ENCODE measurements around the gene SPOPL.

Gene SPOPL

GRCh38 chr2:138601458-138602165 is 100.0 kb downstream of the SPOPL start:
- DNase-seq (ENCODE audit: low spot score), result no peak

DNA sequence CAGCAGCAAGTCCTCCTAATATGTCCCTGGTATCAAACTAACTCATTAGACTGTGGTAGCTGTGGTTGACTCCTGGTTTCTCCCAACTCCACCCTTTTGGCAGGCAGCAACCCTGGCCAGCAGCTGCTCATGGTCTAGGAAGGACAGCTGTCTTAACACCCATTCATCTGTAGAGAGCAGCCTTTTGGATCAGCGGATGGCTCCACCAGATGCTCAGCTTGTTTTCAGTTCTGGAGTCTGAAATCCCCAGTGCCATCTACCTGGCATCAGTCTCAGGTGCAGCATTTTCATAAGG is 100.5 kb downstream of the SPOPL start:
- DNase-seq (ENCODE audit: low spot score), result no peak

GRCh38 chr2:138607746-138608145 is 106.2 kb downstream of the SPOPL start:
- no peak for DNase-seq (ENCODE audit: low spot score)

DNA sequence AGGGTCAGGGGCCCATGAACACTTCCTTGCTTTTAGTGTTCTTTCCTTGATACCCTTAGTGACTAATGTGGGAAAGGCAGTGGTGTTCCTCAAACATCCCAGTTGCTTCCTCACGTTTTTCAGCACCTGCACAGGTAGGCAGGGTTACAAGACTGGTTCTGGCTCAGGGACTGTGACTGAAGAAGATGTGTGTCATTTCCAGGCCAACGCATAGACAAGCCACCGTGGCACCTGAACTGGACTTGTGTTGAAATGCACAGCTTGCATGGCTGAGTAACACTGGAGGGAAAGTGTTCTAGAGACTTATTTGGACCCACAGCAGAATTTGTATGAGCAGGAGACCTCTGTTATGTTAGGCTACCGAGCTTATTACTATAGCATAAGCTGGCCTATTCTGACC is 107.9 kb downstream of the SPOPL start:
- DNase-seq (ENCODE audit: low spot score), result no peak

- DNase-seq (ENCODE audit: low spot score), result no peak
These were observed 108.8 kb downstream of the SPOPL start for GRCh38 chr2:138610201-138610953.

DNA sequence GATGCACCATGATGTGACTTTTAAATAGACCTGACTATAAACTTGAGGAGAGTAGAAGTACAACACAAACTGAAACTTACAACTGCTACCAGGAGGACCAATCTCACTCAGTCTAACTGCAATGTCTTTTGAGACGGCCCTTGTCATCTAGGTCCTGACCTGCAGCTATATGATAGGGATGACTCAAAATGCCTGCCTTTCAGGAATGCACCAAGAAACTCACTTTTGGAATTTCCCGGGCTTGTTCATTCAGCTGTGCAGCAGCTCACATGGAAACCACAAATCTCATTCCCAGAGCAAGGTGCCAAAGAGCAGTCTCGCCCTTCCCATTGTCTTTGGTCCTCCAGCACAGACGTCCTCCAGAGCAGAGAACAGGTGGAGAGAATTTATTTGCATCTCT is 113.7 kb downstream of the SPOPL start:
- DNase-seq (ENCODE audit: low spot score), result peak; percentile 8

- no peak for DNase-seq (ENCODE audit: low spot score)
These were observed 115.5 kb downstream of the SPOPL start for GRCh38 chr2:138617026-138617425.

- no peak for DNase-seq (ENCODE audit: low spot score)
These were observed 117.4 kb downstream of the SPOPL start for GRCh38 chr2:138618971-138619370.

GRCh38 chr2:138620431-138620830 is 118.9 kb downstream of the SPOPL start:
- no peak for DNase-seq (ENCODE audit: low spot score)

DNA sequence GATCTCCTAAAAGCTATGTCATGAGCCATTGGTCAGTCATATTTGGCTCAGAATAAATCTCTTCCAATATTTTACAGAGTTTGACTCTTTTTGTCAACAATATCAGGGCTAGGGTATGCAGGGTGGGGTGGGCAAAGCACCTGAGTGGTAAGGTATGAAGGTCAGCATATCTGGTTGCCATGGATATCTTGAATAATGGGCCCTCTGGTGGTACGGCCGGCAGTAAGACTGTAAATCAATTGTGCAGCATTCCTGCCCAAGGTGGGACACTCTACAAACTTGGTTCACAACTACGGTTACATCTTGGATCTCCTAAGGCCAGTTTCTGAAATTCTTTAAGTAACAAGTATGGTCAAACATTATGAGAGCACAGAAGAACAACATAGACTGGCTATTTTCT is 119.6 kb downstream of the SPOPL start:
- DNase-seq (ENCODE audit: low spot score), result no peak

DNA sequence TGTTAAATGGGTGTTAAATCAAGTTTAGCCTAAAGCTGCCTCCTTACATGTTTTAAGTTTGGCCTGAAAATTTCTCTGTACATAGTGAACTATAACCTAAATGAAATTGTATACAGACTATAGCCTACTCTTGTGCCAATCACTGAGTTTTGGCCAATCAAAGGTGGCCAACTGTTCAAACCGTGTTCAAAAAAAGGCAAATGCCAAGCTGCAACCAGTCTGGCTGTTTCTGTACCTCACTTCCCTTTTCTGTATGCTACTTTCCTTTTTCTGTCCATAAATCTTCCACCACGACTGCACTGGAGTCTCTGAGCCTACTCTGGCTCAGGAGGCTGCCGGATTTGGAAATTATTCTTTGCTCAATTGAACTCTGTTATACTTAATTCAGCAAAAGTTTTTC is 121.0 kb downstream of the SPOPL start:
- no peak for DNase-seq (ENCODE audit: low spot score)

Measured in AG08396 (cell line).